ENCODE results near the gene GRID1. TPM values are rescaled to one million over a fixed set of nuclear protein-coding genes. Genes with fewer than 3 reads are reported as not detected.

GRID1 gene
- total RNA-seq, 1 donor = under 0.01 TPM

DNA sequence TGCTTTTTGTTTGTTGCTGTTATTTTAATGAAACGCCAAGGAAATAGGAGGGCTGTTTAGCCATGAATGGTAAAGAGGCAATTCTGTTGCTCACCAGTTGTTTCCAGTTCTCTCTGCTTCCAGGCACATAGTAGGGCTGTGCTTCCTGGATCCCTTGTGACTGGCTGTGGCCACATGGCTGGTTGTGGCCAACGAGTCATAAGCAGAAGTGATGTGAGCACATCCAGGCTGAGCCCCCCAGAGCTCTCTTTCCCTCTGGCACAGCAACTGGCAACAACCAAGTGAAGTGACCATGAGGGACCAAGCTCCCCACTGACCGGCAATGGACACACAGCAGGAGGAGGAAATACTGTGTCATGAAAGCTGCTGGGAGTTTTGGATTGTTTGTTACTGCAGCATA, 10.3 kb downstream of the GRID1 start:
- DNase-seq (ENCODE audit: low read depth in 2 of 3, low spot score in 2 of 3) = peak in 2 of 3 donors; percentile 24 to 25

DNA sequence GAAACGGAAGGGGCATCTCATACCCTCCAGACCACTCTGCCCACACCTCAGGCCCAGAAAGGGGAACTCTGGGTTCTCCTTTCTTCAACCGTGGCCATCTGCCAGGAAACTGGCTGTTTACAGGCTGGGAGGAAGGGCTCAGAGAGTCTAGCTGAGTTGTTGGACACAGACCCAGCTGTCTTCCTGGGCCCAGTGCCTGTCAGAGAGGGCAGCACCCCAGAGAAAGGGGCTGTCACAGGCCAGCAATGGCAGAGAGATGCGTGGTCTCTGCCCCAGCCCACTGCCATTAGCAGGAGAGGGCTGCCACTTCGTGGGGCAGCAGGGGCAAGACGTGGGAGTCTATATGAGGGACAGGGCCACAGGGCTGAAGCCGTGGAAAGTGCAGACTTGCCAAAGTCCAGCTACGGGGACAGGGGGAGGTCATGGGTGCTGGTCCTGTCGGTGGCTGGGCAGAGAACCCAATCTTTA, 11.0 kb downstream of the GRID1 start:
- DNase-seq (ENCODE audit: low read depth in 2 of 3, low spot score in 2 of 3) = peak in 2 of 3 donors; percentile 68 to 95

DNA sequence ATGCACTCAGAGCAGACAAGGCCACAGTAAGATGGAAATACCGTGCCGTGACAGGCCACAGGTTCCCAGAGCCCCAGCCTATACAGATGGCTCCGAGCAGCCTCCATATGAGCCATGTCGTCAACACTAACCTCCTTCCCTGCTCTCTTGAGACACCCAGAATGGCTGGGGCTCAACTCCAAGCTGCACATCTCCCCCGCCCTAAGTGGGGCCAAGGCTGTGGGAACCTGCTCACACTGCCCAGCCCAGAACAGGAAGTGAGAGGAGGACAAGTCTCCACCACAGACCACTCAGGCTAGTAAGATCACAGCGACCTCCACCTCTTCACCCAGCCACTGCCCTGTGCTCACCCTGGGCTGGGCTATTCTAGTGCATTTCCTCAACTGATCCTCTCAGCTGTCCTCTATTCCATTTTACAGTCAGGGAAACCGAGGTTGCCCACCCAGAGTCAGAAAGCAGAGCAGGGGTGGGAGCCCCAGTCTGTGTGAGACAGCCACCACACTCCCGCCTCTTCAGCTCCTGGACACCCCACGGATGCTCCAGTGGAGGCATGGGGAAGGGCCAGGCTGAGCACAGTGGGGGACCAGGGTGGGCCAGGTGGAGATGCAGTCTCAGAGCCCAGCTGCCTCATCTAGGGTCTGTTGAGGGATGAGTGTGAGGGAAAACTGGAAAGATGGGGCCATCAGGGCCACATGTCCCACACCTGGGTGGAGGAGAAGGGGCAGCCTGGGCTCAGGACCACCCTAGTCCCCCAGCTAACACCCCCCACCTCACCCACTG, 11.6 kb downstream of the GRID1 start:
- no peak for DNase-seq (ENCODE audit: low read depth in 2 of 3, low spot score in 2 of 3)

DNA sequence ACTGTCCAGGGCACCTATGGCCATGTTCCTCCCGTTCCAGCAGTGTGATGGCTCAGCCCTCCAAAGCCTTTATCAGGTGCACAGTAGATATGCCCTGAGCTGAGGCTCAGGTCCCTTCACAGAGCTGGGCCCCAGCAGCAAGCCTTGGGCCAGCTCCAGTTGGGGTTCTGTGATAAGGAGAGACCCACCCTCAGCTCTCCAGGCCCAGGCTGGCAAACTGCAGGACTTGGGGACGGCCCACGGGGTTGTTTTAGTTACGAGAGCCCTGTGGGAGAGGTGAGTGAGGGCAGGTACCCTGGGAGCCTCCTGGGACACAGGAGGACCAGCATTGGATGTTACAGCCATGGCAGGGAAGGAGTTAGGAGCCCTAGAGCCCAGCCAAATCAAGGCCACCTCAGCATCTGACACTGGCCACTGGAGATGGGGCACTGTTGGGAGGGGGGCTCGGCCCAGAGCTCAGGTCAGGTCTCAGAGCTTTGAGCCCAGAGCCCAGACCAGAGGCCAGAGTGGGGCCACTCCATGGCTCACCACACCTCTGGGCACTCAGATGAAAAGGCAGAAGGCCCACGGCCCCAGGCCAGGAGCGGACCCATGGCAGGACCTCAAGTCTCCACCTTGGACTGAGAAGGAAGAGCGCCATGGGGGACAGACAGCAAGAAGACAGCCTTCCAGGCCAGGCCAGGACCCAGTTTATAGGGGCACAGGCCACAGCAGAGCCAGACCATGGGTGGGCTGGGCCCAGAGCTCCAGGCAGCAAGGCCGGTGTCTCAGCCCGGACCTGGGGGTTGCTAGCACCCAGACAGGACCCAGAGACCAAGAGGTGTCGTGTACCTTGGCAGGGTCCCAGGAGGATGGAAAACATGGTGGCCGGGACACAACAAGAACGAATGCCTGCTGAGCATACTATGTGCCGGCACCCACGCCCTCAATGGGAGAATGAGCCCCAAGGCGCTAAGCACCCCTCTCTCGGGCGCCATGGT, 12.8 kb downstream of the GRID1 start:
- no peak for DNase-seq (ENCODE audit: low read depth in 2 of 3, low spot score in 2 of 3)

DNA sequence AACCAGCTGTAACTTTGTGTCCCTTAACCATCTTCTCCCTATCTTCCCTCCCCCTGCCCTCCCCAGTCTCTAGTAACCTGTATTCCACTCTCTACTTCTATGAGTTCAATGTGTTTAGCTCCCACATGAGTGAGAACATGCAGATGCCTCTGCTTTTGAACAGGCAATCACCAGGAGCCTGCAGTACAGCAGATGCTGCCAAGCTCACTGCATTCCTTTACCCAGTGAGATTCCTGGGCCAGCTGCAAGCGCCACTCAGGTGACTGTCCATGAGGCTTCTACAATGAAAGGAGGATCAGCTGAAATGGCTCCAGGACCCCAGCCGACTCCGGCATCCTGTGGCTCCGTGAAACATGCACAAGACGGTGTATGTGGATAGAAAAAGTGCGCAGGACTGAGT, 15.7 kb downstream of the GRID1 start:
- DNase-seq (ENCODE audit: low read depth in 2 of 3, low spot score in 2 of 3) = no peak

DNA sequence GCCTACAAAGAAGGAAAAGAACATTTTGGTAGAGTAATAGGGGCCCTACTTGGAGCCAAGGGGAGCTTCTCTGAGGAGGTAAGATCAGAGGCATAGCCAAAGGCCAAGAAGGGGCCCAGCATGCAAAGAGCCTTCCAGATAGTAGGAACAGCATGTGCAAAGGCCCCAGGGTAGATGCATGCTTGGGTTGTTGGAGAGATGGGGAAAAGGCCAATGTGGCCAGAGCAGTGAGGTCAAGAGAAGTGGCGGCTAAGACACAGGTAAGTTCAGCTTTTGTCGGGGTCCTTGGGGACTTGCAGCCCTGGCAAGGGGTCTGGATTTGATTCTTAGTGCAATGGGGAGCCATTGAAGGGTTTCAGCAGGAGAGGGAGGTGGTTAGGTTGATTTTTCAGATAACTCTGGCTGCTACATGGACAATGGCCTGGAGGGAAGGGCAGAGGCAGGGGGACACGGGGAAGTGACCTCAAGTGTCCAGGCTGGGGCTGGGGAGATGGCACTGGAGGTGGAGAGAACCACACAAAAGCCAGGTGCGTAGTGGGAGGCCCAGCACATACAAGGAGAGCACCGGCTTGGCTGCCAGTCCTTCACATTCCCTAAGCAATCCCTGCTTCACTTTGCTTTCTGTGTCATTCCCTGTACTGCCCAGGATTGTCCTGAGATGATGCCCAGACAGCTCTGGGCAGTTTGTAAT, 16.5 kb downstream of the GRID1 start:
- DNase-seq (ENCODE audit: low read depth in 2 of 3, low spot score in 2 of 3) = no peak

DNA sequence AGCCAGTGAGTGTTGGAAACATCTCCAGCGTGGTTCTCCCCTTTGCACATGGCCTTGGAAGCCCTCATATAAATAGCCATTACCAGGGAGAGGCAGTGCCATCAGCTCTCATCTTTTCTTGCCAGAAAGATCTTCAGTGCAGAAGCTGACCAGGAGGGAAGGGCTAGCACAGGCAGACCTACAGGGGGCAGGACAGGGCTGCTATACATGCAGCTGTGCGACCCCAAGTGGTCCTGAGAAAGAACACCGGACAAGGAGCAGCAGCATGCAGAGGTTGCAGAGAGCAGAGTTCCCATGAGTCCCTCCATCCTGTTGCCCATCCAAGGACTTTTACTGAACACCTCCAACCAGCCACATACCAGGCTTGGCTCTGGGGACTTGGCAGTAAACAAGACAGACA, 17.1 kb downstream of the GRID1 start:
- peak in 2 of 3 donors; percentile 59 to 67 for DNase-seq (ENCODE audit: low read depth in 2 of 3, low spot score in 2 of 3)

DNA sequence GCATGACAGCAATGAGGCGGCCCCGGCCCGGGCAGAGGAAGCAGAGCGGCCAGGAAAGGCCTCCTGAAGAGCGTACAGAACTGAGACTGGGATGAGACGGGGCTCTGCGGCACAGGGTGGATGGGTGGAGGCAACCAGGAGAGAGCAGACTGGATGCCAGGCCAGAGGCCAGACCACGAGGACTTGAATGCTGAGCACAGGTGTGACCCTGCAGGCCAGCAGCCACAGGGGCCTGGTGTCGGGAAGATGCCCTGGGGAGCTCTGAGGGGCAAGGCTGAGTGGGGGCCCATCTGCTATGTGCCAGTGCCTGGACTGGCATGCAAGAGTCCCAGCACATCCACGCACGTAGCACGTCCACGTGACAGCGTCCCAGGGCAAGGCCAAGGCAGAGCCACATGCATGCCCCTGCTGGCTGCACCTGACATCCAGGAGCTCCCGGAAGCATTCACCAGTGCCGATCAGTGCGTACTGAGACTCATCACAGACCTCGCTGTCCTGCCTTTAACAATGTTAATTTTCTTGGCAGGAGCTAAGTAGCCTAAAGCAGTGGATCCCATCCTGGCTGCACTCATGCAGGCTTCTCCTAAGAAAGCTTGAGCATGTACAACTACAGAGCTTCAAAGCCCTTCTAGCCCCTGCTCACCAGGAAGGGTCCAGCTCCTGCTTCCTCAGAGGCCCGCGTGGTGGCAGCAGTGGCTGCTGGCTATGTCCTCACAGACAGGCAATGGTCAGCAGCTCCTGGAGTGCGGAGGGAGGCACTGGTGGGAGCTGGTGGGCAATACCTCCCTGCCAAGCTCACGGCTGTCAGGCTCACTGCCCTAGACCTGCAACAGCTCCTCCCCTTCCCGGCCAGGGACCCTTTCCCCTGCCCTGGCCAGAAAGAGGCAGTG, 18.0 kb downstream of the GRID1 start:
- DNase-seq (ENCODE audit: low read depth in 2 of 3, low spot score in 2 of 3) = no peak

DNA sequence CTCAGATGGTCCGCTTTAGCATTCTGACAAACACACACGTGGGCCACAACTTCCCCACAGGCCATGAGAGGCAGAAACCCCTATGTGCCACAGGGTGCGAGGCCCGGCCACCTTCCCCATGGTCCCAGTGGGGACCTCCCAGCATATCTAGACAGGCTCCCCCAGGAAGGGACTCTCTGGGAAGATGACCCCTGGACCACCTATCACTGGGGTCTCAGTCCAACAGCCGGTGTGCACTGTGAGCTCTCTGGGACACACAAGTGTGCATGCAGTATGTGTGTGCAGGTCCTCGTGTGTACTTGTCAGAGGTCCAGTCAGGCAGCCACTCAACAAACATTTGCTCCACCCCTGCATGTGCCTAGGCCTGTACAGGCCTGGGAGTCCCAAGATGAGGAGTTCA, 18.7 kb downstream of the GRID1 start:
- no peak for DNase-seq (ENCODE audit: low read depth in 2 of 3, low spot score in 2 of 3)

DNA sequence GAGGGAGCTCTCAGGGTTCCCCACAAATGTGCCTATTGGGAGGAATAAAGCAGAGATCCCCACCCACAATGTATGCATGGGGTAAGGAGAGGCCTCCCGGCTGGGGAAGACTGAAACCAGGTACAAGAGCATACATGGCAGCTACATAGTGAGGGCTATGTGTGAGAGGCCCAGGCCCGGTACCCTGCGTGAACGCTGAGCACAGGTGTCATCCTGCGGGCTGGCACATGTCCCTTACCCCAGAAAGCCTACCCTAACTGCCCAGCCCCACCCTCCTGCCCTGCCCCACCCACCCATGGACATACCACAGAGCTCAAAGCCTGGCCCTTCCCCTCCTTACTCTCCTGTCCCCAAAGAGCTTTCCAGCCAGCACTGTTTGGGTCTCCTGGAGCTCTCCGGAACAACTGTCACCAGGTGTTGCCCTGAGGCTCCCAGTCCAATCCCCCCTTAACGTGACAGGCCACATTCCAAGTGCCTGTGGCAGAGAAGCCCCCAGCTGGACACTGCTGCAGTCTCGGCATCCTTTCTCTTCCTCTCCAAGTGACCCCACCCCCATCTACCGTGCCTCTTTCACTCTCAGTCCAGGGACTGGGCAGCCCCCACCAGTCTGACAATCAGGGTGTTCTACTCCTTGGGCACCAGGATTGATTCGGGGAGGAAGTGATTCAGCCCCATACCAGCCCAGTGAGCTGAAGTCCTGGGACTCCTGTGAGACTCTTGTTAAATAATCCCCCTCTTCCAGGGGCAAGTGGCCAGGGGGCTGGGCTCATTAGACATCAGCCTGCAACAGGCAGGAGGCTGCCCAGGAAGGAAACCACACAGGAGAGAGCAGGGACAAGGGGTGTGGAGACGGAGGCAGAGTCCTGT, 19.6 kb downstream of the GRID1 start:
- no peak for DNase-seq (ENCODE audit: low read depth in 2 of 3, low spot score in 2 of 3)

DNA sequence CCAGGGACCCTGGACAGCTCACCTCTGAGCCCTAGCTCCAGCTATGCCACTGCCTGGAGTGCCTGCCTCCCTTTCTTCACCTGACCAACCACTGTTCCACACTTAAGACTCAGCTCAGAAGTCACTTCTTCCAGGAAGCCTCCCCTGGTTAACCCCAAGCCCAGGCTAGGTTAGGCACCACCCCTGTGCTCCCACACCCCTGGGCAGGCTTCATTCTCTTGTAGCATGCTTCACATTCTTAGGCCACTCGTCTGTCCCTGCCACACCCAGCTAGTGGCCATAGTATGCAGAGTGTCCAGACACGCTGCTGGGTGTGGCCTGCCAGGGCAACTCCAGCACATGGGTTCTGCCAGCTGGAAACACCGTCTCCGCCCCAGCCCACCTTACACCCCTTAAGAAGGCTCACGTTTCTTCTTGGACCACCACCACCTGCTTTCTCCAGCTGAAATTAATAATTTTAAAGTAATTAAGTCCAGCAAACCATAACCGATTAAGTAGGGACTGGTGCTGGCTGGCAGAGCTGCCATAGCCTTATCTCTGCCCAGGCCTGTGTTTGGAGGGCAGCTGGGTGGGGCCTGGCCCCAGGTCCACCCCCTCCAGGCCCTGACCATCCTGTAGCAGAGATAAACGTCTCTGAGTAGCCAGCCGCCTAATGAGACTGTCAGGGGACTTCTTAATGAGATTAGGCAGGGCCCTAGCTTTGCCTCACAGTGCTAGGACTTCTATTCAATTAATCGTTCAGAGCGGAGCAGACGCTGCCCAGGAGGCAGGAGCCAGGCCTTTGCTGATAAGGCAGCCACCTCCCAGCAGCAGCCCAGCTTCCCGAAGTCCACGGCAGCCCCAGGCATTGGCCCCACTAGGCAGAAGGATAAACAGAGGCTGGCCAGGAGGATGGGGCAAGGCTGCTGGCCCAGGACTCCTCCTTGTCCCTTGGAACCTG, 20.5 kb downstream of the GRID1 start:
- DNase-seq (ENCODE audit: low read depth in 2 of 3, low spot score in 2 of 3) = no peak

DNA sequence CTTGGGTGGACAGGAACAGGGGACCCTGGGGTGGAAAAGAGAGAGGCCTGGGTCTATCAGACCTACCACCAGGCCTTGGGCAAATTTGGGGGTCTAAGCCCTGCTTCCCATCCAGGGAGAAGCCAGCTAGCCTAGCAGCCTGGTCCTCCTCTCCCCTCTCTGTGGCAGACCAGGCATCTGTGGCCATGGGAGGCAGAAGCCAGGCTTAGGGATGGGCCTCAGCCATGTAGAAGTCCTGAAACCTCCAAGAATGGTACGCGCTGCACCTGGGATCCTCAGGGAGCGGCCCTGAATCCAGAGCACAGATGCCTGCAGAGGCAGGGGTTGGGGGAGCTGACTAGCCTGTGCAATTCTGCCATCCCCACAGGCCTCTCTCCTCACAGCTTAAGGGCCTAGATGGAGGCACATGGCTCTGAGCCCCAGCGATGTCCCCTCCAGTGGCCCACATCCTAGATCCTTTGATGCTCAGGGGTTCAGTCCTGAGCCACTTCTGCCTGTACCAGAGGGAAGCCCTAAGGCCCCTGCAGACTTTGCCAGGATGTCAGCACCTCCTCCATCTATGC, 21.2 kb downstream of the GRID1 start:
- no peak for DNase-seq (ENCODE audit: low read depth in 2 of 3, low spot score in 2 of 3)

DNA sequence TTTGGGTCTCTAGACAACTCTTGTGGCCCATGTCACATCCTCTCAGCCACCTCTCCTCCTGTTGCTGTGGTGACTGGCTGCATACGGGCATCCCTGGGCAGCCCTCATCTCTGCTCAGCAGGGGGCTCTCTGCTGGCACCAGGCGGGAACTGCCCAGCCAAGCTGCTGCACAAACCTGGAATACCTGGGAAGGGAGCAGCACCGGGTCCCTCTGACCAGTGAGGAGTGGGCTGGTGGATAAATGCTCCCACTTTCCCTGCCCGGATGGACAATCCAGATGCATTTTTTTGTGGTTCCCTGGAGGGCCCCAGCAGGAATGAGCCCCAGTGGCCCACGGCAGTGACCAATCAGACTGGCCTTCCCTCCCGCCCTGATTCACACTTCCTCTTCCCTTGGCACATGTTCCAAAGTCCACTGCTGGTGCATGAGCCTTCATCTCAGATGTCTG, 21.9 kb downstream of the GRID1 start:
- DNase-seq (ENCODE audit: low read depth in 2 of 3, low spot score in 2 of 3) = no peak

DNA sequence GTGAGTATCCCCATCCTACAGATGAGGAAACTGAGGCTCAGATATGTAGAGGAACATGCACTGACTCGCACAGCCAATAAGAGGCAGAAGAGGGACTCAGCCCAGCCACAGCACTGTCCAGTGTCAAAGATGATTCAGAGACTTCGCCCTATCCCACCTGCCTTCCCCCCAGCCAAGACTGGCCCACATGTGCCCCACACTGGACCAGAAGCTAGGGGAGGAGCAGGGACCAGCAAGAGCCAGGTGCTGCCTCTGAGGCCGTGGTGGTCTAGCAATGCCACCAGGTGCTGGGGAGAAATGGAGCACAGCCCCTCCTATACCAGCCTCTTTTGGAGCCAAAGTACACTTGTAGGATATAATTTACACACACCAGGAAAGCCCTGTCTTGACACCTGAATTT, 22.3 kb downstream of the GRID1 start:
- no peak for DNase-seq (ENCODE audit: low read depth in 2 of 3, low spot score in 2 of 3)

DNA sequence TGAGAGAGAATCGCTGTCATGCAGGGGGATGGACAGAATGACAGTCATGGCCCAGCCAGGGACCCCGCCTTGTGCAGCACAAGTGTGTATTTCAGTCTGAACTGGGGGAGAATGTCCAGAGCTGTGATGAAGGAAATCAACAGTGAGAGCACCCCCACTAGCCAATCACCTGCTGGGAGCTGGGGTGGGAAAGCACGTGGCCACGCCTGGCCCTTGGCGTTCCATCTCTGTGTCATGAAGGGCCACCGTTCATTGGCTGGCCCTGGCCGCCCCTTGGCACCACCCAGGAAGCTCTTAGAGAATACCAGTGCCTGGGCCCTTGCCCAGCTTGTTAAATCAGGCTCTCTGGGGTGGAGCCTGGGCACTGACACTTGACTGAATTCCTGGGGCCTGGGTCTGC, 22.8 kb downstream of the GRID1 start:
- no peak for DNase-seq (ENCODE audit: low read depth in 2 of 3, low spot score in 2 of 3)

DNA sequence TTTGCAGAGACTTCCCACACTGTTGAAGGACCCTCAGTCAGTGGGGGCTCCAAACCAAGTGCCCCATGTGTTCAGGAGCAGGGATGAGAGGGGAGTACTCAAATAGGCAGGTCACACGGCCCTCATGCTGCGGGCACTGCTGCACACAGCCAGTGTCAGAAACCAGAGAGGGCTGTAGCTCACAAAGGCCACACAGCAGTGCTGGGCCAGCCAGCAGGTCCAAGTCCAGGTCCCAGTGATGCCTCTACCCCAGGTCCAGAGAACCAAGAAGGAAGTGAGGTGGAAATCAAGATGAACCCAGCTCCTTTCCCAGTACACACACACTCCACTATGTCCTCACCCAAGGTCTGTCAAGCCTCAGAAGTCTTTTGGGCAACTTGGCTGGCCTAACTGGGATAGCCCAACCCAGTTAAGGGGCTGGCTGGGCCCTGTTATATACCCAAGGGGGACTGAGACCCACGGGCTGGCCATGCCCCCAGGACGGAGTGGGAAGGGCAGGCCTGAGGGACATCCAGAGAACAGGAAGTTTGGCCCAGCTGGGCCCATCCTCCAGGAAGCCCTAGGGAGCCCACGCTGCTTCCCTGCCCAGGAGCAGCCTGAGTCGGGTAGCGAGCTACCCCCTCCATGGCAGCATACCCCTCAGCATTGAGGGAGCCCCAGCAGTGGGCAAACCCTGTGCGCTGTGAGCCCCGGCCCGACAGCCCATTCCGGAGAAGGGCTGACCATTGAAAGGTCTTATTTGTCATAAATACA, 24.3 kb downstream of the GRID1 start:
- DNase-seq (ENCODE audit: low read depth in 2 of 3, low spot score in 2 of 3) = no peak

DNA sequence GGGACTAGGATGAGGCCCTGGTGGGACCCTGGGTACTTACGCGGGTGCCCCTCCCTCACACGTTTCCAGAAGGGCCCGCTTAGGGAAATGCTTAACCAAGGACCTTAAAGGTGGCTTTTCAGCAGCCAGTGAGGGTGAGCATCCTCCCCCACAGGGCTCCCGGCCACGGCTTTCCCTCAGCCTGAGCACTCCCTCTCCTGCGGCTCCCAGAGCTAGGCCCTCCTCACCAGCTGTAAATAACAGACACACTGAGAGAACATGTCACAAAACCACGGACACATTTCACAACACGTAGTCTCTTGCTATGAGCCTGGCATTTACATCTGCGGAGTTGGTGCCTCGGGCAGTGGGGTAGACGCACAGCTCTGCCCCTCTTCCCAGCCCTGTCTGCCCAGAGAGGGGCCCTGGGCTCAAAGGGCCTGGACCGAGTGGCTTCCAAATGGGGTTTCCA, 25.2 kb downstream of the GRID1 start:
- DNase-seq (ENCODE audit: low read depth in 2 of 3, low spot score in 2 of 3) = no peak

Measured in hematopoietic multipotent progenitor cell (in vitro differentiated cells).